CD4-positive, alpha-beta T cell (primary cell): Measurements from ENCODE around the gene RETREG1. TPM values are rescaled to one million over a fixed set of nuclear protein-coding genes. Genes with fewer than 3 reads are reported as not detected.
A peak's percentile ranks its signal among the peaks of the same experiment; 100 is the strongest.

Experiments used
- ATAC-seq: fragments of 200-7000 bp; cut with Tn5 transposase; one replicate; pipeline ENCODE4 v1.10.0; 2022; ENCODE audit warnings: mild to moderate bottlenecking; ENCODE audit not compliant: poor library complexity
- CTCF ChIA-PET: fragments of 350-600 bp; sonication (Branson Sonifier 250); formaldehyde crosslinking; loops from one replicate; lab custom pipeline; 2021; ENCODE audit warnings: antibody characterized with exemption, inconsistent platforms; lab: Charles Lee
- POLR2A ChIA-PET: fragments of 350-600 bp; sonication (Branson Sonifier 250); formaldehyde crosslinking; loops from one replicate; lab custom pipeline; 2021; ENCODE audit warnings: antibody characterized with exemption, inconsistent platforms; lab: Charles Lee
- DNase-seq, 14 experiments: peaks; one replicate each; pipeline ENCODE4 v3.0.0-alpha.2; 2013 to 2020; ENCODE audit warnings: mixed read lengths in 2 of 14
- H3K27ac ChIP-seq, 2 donors: one replicate each; pipeline versions ENCODE4 v1.5.1 to v1.7.0; 2013; ENCODE audit warnings: low read length in 2 of 2, low read depth in 1 of 2, mild to moderate bottlenecking in 1 of 2
- H3K27me3 ChIP-seq, 2 experiments: 1 replicate in 1 of 2; 2 replicates in 1 of 2; pipeline versions ENCODE4 v1.6.1 to v1.7.0; 2013; ENCODE audit warnings: low read length in 2 of 2, control low read depth in 1 of 2, mild to moderate bottlenecking in 1 of 2, moderate library complexity in 1 of 2; ENCODE audit not compliant: insufficient read depth in 2 of 2, control insufficient read depth in 1 of 2
- H3K36me3 ChIP-seq: one replicate; pipeline ENCODE4 v1.6.1; 2013; ENCODE audit warnings: low read length, control low read depth; ENCODE audit not compliant: insufficient read depth
- H3K4me1 ChIP-seq: one replicate; pipeline ENCODE4 v1.6.1; 2013; ENCODE audit warnings: low read length, control low read depth; ENCODE audit not compliant: insufficient read depth
- H3K4me3 ChIP-seq: one replicate; pipeline ENCODE4 v1.5.1; 2013; ENCODE audit warnings: mild to moderate bottlenecking, low read length, moderate library complexity
- H3K9me3 ChIP-seq, 2 experiments: 1 replicate in 1 of 2; 2 replicates in 1 of 2; pipeline versions ENCODE4 v1.6.1 to v1.7.0; 2013; ENCODE audit warnings: low read length in 2 of 2, mild to moderate bottlenecking in 2 of 2, control low read depth in 1 of 2, moderate library complexity in 1 of 2; ENCODE audit not compliant: control insufficient read depth in 1 of 2, insufficient read depth in 1 of 2
- H3K27ac Mint-ChIP-seq: one replicate; pipeline ENCODE4 v1.8.0; 2020; ENCODE audit warnings: mixed read lengths
- H3K27me3 Mint-ChIP-seq: one replicate; pipeline ENCODE4 v1.8.0; 2021; ENCODE audit warnings: mixed read lengths
- H3K36me3 Mint-ChIP-seq: one replicate; pipeline ENCODE4 v1.8.0; 2021; ENCODE audit warnings: low read depth, mixed read lengths
- H3K4me1 Mint-ChIP-seq: one replicate; pipeline ENCODE4 v1.8.0; 2021; ENCODE audit warnings: low read depth, mixed read lengths
- H3K4me3 Mint-ChIP-seq: one replicate; pipeline ENCODE4 v1.8.0; 2020; ENCODE audit warnings: mild to moderate bottlenecking, mixed read lengths
- H3K9me3 Mint-ChIP-seq: one replicate; pipeline ENCODE4 v1.8.0; 2020; ENCODE audit warnings: mixed read lengths
- CTCF ChIP-seq: fragments of 200-600 bp; IDR thresholded peaks from one replicate; pipeline ENCODE4 v1.8.0; 2022; ENCODE audit warnings: antibody characterized with exemption, mild to moderate bottlenecking
- intact Hi-C, 2 experiments: fragments of 100-400 bp; cut with DNase I in 1 of 2; cut with micrococcal nuclease in 1 of 2; formaldehyde crosslinking; loops; one replicate each; pipeline versions ENCODE4 v1.15.1 to v1.9.0; 2023 to 2025; cut with DNase I, micrococcal nuclease
- total RNA-seq, 174 experiments: library from RNA in 2 of 174; stranded (reverse) in 2 of 174; gene quantifications; one replicate each; pipeline ENCODE4 v1.2.3 and lab custom pipeline; 2021 to 2026

RETREG1 gene
- total RNA-seq, 2 experiments from 2014 or later, result 68.9 to 69.7 TPM

- Histone ChIP-seq H3K4me3 (no peak overlapping the region), H3K9me3 (no peaks in the 10 kb centered on the region), H3K27me3 (no peaks in the 10 kb centered on the region), H3K27ac (peak overlapping the region in 1 of 2 donors; percentile 7), H3K36me3 (no peaks in the 10 kb centered on the region), H3K4me1 (peaks cover 11% of the 10 kb centered on the region)
- no peaks in the 10 kb centered on the region for H3K27me3 Mint-ChIP-seq
- no peaks in the 10 kb centered on the region for H3K9me3 Mint-ChIP-seq
- intact Hi-C loops, result no loop called here
- no peak overlapping the region for H3K4me3 Mint-ChIP-seq
- CTCF ChIA-PET, result no interaction called here
- peaks cover 43% of the 10 kb centered on the region for H3K4me1 Mint-ChIP-seq
- peak in 2 of 14 experiments; percentile 11 to 24 for DNase-seq
- TF ChIP-seq CTCF, result no peak
- POLR2A ChIA-PET, result no interaction called here
- H3K27ac Mint-ChIP-seq, result peak overlapping the region; percentile 24
- no peak for ATAC-seq
- H3K36me3 Mint-ChIP-seq, result peaks cover 30% of the 10 kb centered on the region
Observed at GRCh38 chr5:16508730-16509531, 107.9 kb downstream of the RETREG1 start.

- TF ChIP-seq CTCF, result no peak
- H3K27ac ChIP-seq, result no peak overlapping the region
- Mint-ChIP-seq H3K4me1 (peaks cover 42% of the 10 kb centered on the region), H3K9me3 (no peaks in the 10 kb centered on the region), H3K27me3 (no peaks in the 10 kb centered on the region), H3K27ac (peak overlapping the region; percentile 44), H3K4me3 (no peak overlapping the region), H3K36me3 (peaks cover 35% of the 10 kb centered on the region)
- peaks cover 11% of the 10 kb centered on the region for H3K4me1 ChIP-seq
- no peaks in the 10 kb centered on the region for H3K9me3 ChIP-seq
- ChIA-PET POLR2A (no interaction called here), CTCF (no interaction called here)
- H3K36me3 ChIP-seq, result peaks cover 2% of the 10 kb centered on the region
- no peak overlapping the region for H3K4me3 ChIP-seq
- no peaks in the 10 kb centered on the region for H3K27me3 ChIP-seq
- DNase-seq, result no peak
- no peak for ATAC-seq
- intact Hi-C loops, result no loop called here
Observed at GRCh38 chr5:16507716-16508115, 109.1 kb downstream of the RETREG1 start.

- peaks cover 30% of the 10 kb centered on the region for H3K4me1 Mint-ChIP-seq
- no peak overlapping the region for H3K27ac Mint-ChIP-seq
- H3K4me1 ChIP-seq, result peaks cover 3% of the 10 kb centered on the region
- H3K9me3 ChIP-seq, result no peaks in the 10 kb centered on the region
- no peak overlapping the region for H3K4me3 ChIP-seq
- no peak overlapping the region for H3K27ac ChIP-seq
- peaks cover 40% of the 10 kb centered on the region for H3K36me3 Mint-ChIP-seq
- no peak for ATAC-seq
- DNase-seq, result no peak
- ChIA-PET CTCF (no interaction called here), POLR2A (interaction anchor here (0.7 kb wide), 1 partner anchor 16 kb away, joined by 3 read pairs; no protein-coding TSS in a partner anchor)
- no peaks in the 10 kb centered on the region for H3K27me3 Mint-ChIP-seq
- H3K4me3 Mint-ChIP-seq, result no peak overlapping the region
- no peak for TF ChIP-seq CTCF
- H3K36me3 ChIP-seq, result peaks cover 2% of the 10 kb centered on the region
- no peaks in the 10 kb centered on the region for H3K27me3 ChIP-seq
- no peaks in the 10 kb centered on the region for H3K9me3 Mint-ChIP-seq
- intact Hi-C loops, result no loop called here
Observed at GRCh38 chr5:16505904-16506303, 110.9 kb downstream of the RETREG1 start.
